GM23338 (cell line): ENCODE data around the gene C2CD4A.

ENCODE experiments used
- CREB1 ChIP-seq: fragments of 250-450 bp; sonication (Bioruptor Pico); IDR thresholded peaks from 2 replicates; pipeline ENCODE4 v1.5.0; 2020; ENCODE audit warnings: low read depth, mild to moderate bottlenecking, moderate library complexity
- CTCF ChIP-seq, 2 experiments: fragments of 200-600 bp in 1 of 2; sonication (generic) in 1 of 2; conservative IDR thresholded peaks; 2 replicates each; pipeline versions ENCODE4 v1.5.1 to v1.6.1; 2016 to 2017; ENCODE audit warnings: antibody characterized with exemption in 2 of 2, low read depth in 2 of 2, mild to moderate bottlenecking in 2 of 2, moderate library complexity in 1 of 2
- ETS1 ChIP-seq: IDR thresholded peaks from 2 replicates; pipeline ENCODE4 v1.6.1; 2016; ENCODE audit warnings: antibody characterized with exemption
- EZH2 ChIP-seq: fragments of 200-600 bp; sonication (generic); IDR thresholded peaks from one replicate; pipeline ENCODE4 v1.8.0; 2017; ENCODE audit warnings: antibody characterized with exemption, mild to moderate bottlenecking, low read depth; ENCODE audit not compliant: unreplicated experiment
- EZH2phosphoT487 ChIP-seq: fragments of 200-600 bp; sonication (generic); IDR thresholded peaks from one replicate; pipeline ENCODE4 v1.8.1; 2018; ENCODE audit warnings: antibody characterized with exemption; ENCODE audit not compliant: unreplicated experiment
- POLR2AphosphoS5 ChIP-seq: IDR thresholded peaks from 2 replicates; pipeline ENCODE4 v1.6.1; 2016; ENCODE audit warnings: antibody characterized with exemption, low read depth
- REST ChIP-seq: IDR thresholded peaks from one replicate; pipeline ENCODE4 v1.6.1; 2018; ENCODE audit warnings: antibody characterized with exemption; ENCODE audit not compliant: unreplicated experiment

GRCh38 chr15:62118520-62119226 is 51.9 kb downstream of the C2CD4A start:
- TF ChIP-seq REST: no peak
- TF ChIP-seq EZH2: no peak
- TF ChIP-seq EZH2phosphoT487: no peak
- TF ChIP-seq POLR2AphosphoS5: no peak
- no peak for TF ChIP-seq CTCF (conservative IDR thresholded peaks at IDR 0.05; ENCODE audit: low read depth in 2 of 2)
- TF ChIP-seq ETS1: no peak
- no peak for TF ChIP-seq CREB1 (CRISPR knock-in tag)
